GM12865 (cell line): ENCODE measurements around the gene CCL20.
"Not testable (repeated sequence)": the region's sequence is repeated elsewhere in the genome, so short reads cannot be mapped to it uniquely, and the experiment has no call there.

Experiments used
- DNase-seq: peaks from one replicate; pipeline ENCODE4 v3.0.0; 2010; ENCODE audit warnings: low read depth
- H3K4me3 ChIP-seq: 2 replicates; pipeline ENCODE4 v1.5.1; 2011; ENCODE audit warnings: mild to moderate bottlenecking, low read depth, low read length, control low read depth
- CTCF ChIP-seq: IDR thresholded peaks from 2 replicates; pipeline ENCODE4 v1.5.1; 2011; ENCODE audit warnings: low read length, control low read depth, low read depth, inconsistent platforms; ENCODE audit not compliant: insufficient read depth; ENCODE audit errors: missing control alignments

The CCL20 gene

GRCh38 chr2:227785293-227785692 lies 28.3 kb upstream of the CCL20 start:
- no peak for DNase-seq
- TF ChIP-seq CTCF = no peak
- H3K4me3 ChIP-seq = no peak overlapping the region

DNA sequence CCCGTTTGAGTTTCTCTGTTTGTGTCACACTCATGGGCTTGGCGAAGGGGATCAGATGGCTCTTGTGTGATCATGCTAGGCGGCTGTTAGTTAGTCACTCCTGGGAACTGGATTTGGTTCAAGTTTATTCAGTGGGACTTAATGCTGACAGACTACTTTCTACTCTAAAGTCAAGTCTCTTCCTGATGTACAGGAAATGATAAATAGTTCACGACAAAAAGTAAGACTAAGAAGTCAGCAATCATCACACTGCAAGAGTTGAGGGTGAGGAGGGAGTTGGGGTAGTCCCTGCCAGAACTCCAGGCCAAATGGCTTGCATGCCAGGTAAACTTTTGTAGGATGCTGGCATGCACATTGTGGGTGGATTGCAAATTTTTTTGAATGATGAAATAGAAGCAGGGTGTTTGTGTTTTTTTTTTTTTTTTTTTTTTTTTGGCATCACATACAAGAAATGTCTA lies 25.1 kb upstream of the CCL20 start:
- DNase-seq = no peak
- no peak overlapping the region for H3K4me3 ChIP-seq
- no peak for TF ChIP-seq CTCF

DNA sequence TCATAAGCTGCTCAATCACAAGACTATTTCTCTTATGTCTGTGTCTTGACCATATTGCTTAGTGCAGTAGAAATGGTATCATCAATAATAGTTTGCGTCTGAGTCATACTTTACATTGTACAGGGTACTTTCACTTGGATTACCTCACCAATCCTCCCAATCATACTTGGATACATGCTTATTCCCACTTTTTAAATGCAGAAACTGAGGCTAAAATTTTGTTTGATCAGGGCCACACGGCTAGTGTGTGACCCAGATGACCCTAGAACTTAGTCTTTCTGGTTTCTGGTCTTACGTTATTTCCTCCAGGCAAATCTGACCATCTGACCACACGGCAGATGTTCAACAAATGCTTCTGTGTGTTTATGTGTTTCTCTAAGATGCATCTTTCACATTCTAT lies 23.8 kb upstream of the CCL20 start:
- peak; percentile 46 for DNase-seq
- no peak overlapping the region for H3K4me3 ChIP-seq
- no peak for TF ChIP-seq CTCF

GRCh38 chr2:227793148-227793712 lies 20.4 kb upstream of the CCL20 start:
- no peak overlapping the region for H3K4me3 ChIP-seq
- no peak for DNase-seq
- no peak for TF ChIP-seq CTCF

DNA sequence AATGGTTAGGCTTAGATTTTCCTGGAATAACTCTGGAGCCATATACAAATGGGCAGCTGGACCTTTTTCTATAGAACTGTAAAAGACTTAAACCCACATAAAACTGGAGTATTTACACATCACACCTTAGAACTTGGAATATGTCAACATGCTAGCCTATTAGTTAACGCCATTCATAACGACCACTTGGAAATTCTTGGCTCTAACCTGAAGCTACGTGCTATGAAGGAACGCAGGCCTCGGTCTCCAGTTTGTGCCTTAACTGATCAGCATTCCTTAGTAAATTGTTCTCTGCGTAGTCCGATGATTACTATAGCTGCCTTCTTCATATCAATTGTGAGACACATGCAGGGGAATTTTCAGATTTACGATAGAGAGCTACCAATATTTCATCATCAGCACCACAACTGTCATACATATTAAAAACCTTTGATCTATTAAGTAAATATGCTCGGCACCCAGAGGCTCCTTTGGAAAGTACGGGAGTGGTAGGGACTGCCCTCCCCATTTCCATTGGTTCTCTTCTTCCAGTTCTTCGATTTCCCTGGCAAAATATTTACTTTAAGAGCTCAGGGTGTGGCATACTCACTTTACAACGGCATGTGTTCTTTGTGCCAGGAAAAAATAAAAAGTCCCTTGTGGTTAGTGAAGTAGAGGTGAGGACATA lies 17.5 kb upstream of the CCL20 start:
- no peak for DNase-seq
- H3K4me3 ChIP-seq = no peak overlapping the region
- TF ChIP-seq CTCF = no peak

GRCh38 chr2:227796768-227797167 lies 16.9 kb upstream of the CCL20 start:
- H3K4me3 ChIP-seq, DNase-seq: not testable (repeated sequence)

GRCh38 chr2:227799202-227799601 lies 14.4 kb upstream of the CCL20 start:
- DNase-seq = no peak
- TF ChIP-seq CTCF = no peak
- no peak overlapping the region for H3K4me3 ChIP-seq
